GM10266 (cell line): Measurements from ENCODE around the gene UPK1B.

ENCODE experiments used
- DNase-seq: peaks from one replicate; pipeline ENCODE4 v3.0.0; 2012; ENCODE audit errors: extremely low spot score
- CTCF ChIP-seq: IDR thresholded peaks from 2 replicates; pipeline ENCODE4 v1.5.1; 2012; ENCODE audit warnings: mild to moderate bottlenecking, low read depth; ENCODE audit not compliant: control insufficient read depth, insufficient read depth; ENCODE audit errors: missing control alignments

The UPK1B gene

GRCh38 chr3:119195911-119196310 is 22.5 kb downstream of the UPK1B start:
- TF ChIP-seq CTCF: no peak
- DNase-seq: no peak

- no peak for TF ChIP-seq CTCF
- no peak for DNase-seq
Observed at GRCh38 chr3:119205209-119205608, 31.8 kb downstream of the UPK1B start.

GRCh38 chr3:119205685-119206084 is 32.3 kb downstream of the UPK1B start:
- DNase-seq: no peak
- no peak for TF ChIP-seq CTCF

GRCh38 chr3:119206611-119207511 is 33.5 kb downstream of the UPK1B start:
- TF ChIP-seq CTCF: no peak
- no peak for DNase-seq

- TF ChIP-seq CTCF: no peak
- no peak for DNase-seq
Observed at GRCh38 chr3:119207512-119207875, 34.1 kb downstream of the UPK1B start.

- no peak for TF ChIP-seq CTCF
- DNase-seq: no peak
Observed at GRCh38 chr3:119211193-119211592, 37.8 kb downstream of the UPK1B start.

- TF ChIP-seq CTCF: no peak
- DNase-seq: no peak
Observed at GRCh38 chr3:119211803-119212202, 38.4 kb downstream of the UPK1B start.
